Measurements from ENCODE around the gene MLLT11. TPM values are rescaled to one million over a fixed set of nuclear protein-coding genes. Genes with fewer than 3 reads are reported as not detected.

Gene MLLT11
- total and polyA plus RNA-seq, 12 donors, result 1.6 to 31.9 (median 4.3) TPM

DNA sequence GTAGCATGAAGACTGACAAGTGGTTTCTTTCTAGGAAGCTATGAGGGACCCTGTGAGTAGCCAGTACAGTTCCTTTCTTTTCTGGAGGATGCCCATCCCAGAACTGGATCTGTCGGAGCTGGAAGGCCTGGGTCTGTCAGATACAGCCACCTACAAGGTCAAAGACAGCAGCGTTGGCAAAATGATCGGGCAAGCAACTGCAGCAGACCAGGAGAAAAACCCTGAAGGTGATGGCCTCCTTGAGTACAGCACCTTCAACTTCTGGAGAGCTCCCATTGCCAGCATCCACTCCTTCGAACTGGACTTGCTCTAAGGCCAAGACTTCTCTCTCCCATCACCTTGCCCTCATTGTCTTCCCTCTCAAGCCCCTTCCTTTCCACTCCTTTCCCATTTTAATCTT lies 7.0 kb downstream of the MLLT11 start:
- peaks cover 0 to 17% of the 10 kb centered on the region in 2 donors for H3K4me1 ChIP-seq (replicated peaks in 1 of 2)
- DNase-seq, result no peak
- WGBS, 4 donors, result 60 to 69% (median 63%) methylated on average over 4 of the region's 4 CpGs
- no peak overlapping the region for H3K4me3 ChIP-seq
- no peaks in the 10 kb centered on the region for H3K9me3 ChIP-seq (replicated peaks in 1 of 3)
- H3K27ac ChIP-seq, result no peak overlapping the region
- intact Hi-C loops (cut with DNase I), result no loop called here
- no peak for TF ChIP-seq POLR2A (IDR thresholded peaks at IDR 0.05)
- no peak for TF ChIP-seq CTCF (IDR thresholded peaks at IDR 0.05)
- H3K27me3 ChIP-seq, result no peaks in the 10 kb centered on the region
- H3K36me3 ChIP-seq (replicated peaks in 1 of 2), result no peaks in the 10 kb centered on the region

GRCh38 chr1:151069103-151069486 lies 8.9 kb downstream of the MLLT11 start:
- H3K4me1 ChIP-seq (replicated peaks in 1 of 2), result peaks cover 0 to 17% of the 10 kb centered on the region in 2 donors

GRCh38 chr1:151070474-151071276 lies 10.5 kb downstream of the MLLT11 start, which contains the start of gene GABPB2:
Gene GABPB2, plus strand, starts transcription at chr1:151070761. Its CDS starts 17,429 bp downstream, at chr1:151088190.
- Histone ChIP-seq H3K27ac (peak within 1 kb of the TSS; percentile 96 to 100 (median 98)), H3K4me3 (peak within 1 kb of the TSS; percentile 5 to 75 (median 66)), H3K27me3 (no peaks in the 10 kb centered on the region), H3K4me1 (replicated peaks in 1 of 2) (peaks cover 0 to 17% of the 10 kb centered on the region in 2 donors), H3K9me3 (replicated peaks in 1 of 3) (no peaks in the 10 kb centered on the region), H3K36me3 (replicated peaks in 1 of 2) (peaks cover 0 to 4% of the 10 kb centered on the region in 2 donors)
- intact Hi-C loops (cut with DNase I), result no loop called here
- TF ChIP-seq CTCF (IDR thresholded peaks at IDR 0.05), result peak; percentile 75 to 93 (median 86)
- peak; percentile 10 to 51 for TF ChIP-seq POLR2A (IDR thresholded peaks at IDR 0.05)
- DNase-seq, result peak; percentile 94 to 97 (median 95)
- WGBS, 4 donors, result 0 to 2% (median 1%) methylated on average over 31 to 50 of the region's 50 CpGs

More at GRCh38 chr1:151069103-151069486, 8.9 kb downstream of the MLLT11 start:
- H3K4me3 ChIP-seq, result no peak overlapping the region
- no peaks in the 10 kb centered on the region for H3K27me3 ChIP-seq
- no peak for DNase-seq
- H3K36me3 ChIP-seq (replicated peaks in 1 of 2), result no peaks in the 10 kb centered on the region
- TF ChIP-seq CTCF (IDR thresholded peaks at IDR 0.05), result no peak
- no peak for TF ChIP-seq POLR2A (IDR thresholded peaks at IDR 0.05)
- H3K9me3 ChIP-seq (replicated peaks in 1 of 3), result no peaks in the 10 kb centered on the region
- H3K27ac ChIP-seq, result peak overlapping the region in 1 of 5 donors; percentile 100
- intact Hi-C loops (cut with DNase I), result no loop called here
- WGBS, 4 donors, result 90 to 94% (median 91%) methylated on average over 5 of the region's 5 CpGs

GRCh38 chr1:151072224-151072623 lies 12.0 kb downstream of the MLLT11 start:
- Histone ChIP-seq H3K4me1 (replicated peaks in 1 of 2) (peaks cover 0 to 17% of the 10 kb centered on the region in 2 donors), H3K27ac (peak overlapping the region in 2 of 5 donors; percentile 96 to 100), H3K27me3 (no peaks in the 10 kb centered on the region), H3K4me3 (no peak overlapping the region), H3K9me3 (replicated peaks in 1 of 3) (no peaks in the 10 kb centered on the region), H3K36me3 (replicated peaks in 1 of 2) (peaks cover 0 to 4% of the 10 kb centered on the region in 2 donors)
- TF ChIP-seq CTCF (IDR thresholded peaks at IDR 0.05) (no peak), POLR2A (IDR thresholded peaks at IDR 0.05) (no peak)
- intact Hi-C loops (cut with DNase I), result no loop called here
- DNase-seq, result peak in 1 of 7 donors; percentile 54
- 84 to 87% (median 86%) methylated on average over 13 of the region's 13 CpGs for WGBS, 4 donors

Data from adrenal gland (tissue), 12 donors.